ENCODE results near the gene TRAF2.

Gene TRAF2

GRCh38 chr9:136962163-136962562 is 75.8 kb downstream of the TRAF2 start:
- DNase-seq (ENCODE audit: low spot score) = no peak

GRCh38 chr9:136962701-136963248 is 76.5 kb downstream of the TRAF2 start:
- no peak for DNase-seq (ENCODE audit: low spot score)

GRCh38 chr9:136963341-136963740 is 77.0 kb downstream of the TRAF2 start:
- DNase-seq (ENCODE audit: low spot score) = no peak

- no peak for DNase-seq (ENCODE audit: low spot score)
These were observed 77.4 kb downstream of the TRAF2 start for GRCh38 chr9:136963751-136964150.

GRCh38 chr9:136964171-136964689 is 77.9 kb downstream of the TRAF2 start:
- DNase-seq (ENCODE audit: low spot score) = no peak

- no peak for DNase-seq (ENCODE audit: low spot score)
These were observed 78.6 kb downstream of the TRAF2 start for GRCh38 chr9:136964833-136965422.

DNA sequence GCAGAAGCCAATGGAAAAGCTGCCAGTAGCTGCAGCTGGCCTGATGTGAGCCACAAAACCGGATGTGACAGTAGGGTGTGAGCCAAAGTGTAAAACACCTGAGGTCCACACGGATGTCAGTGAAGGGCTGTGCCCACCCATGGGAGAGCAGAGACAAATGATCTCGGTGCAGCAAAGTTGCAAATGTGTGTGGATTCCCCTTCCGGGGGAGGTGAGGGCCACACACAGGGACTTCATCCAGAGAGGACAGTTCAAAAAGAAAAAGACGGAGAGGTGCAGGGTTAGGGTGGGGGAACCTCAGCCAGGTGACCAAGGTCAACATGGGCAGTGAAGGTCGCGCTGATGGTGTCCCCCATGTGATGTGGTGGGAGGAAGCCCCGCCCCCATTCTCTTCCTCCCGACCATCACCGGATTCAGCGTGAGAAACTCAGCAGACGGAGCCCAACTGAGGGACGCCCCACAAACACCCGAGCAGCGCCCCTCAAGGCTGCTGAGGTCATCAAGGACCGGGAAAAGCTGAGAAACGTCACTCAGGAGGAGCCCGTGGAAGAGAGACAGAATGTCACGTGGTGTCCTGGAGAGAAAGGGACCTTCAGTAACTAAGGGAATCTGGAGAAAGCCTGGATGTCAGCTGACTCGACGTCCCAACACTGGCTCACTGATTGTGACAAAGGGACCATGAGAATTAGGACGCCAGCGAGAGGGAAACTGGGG is 79.6 kb downstream of the TRAF2 start:
- no peak for DNase-seq (ENCODE audit: low spot score)

DNA sequence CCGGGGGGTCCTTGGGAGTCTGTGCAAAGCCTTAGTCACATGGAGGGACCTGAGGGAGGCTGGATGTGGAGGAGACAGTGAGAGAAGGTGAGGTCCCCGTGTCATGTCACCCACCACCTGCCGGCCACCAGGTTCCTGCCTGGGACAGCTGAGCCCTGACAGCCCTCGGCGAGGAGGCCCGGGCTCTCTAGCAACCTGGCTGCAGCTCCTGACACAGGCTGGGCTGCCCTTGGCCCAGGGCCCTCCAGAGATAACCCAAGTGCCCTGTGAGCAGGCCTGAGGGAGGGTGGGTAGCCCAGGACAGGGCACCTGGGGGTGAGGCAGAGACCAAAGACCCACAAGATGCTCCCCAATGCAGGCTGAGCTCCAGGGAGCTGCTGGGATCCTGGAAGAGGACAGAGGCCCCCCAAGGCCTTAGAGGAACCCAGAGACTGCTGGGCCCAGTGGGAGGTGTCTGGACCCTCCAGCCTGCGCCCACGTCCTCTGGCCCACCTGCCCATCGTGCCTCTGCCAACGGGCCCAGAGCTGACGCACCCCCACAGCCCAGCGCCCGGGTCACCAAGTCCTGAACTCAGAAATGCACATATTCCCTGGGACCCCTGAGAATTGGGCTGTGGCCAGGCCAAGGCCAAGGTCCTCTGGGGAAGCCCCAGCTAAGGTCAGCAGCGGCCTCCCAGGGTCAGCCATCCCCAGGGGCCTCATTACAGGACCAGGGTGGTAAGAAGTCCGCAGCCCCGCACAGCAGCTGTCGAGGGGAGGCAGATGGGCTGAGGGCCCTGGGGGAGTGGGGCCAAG is 82.2 kb downstream of the TRAF2 start:
- no peak for DNase-seq (ENCODE audit: low spot score)

- DNase-seq (ENCODE audit: low spot score) = no peak
These were observed 82.8 kb downstream of the TRAF2 start for GRCh38 chr9:136969150-136969549.

DNA sequence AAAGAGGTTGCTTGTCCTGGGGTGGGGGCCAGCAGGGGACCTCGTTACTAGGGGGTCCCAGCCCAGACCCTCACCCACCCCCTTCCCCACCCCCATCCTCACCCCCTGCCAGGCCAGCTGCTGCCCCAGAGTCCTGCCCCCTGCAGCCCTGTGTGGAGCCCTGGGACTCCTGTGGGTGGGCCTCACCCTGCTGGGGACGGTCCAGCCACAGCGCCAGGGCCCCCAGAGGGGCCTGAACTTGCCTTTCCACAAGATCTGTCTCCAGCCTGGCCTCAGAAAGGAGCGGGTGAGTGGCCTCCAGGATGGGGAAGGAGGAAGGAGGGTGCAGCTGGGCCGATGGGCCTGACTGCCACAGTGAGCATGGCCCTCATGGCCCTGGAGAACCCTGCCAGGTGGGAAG is 83.5 kb downstream of the TRAF2 start:
- no peak for DNase-seq (ENCODE audit: low spot score)

GRCh38 chr9:136970361-136970760 is 84.0 kb downstream of the TRAF2 start:
- DNase-seq (ENCODE audit: low spot score) = no peak

DNA sequence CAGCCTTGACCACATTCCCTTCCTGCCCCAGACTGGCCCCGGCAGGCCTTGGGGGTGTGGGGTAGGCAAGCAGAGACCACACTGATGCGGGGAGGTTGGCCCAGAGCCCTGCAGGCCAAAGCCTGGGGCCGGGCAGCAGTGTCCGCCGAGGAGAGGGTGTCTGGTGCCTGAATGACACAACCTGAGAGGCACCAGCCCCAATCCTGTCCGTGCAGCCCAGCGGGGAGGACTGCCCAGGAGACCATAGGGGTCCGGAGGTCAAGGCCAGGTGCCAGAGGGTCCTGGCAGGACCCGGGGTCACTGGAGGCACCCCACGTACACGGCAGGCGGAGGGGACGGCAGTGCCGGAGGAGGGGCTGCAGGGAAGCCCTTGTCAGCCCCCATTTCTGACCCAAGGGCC is 85.4 kb downstream of the TRAF2 start:
- no peak for DNase-seq (ENCODE audit: low spot score)

- no peak for DNase-seq (ENCODE audit: low spot score)
These were observed 86.0 kb downstream of the TRAF2 start for GRCh38 chr9:136972335-136972734.

DNA sequence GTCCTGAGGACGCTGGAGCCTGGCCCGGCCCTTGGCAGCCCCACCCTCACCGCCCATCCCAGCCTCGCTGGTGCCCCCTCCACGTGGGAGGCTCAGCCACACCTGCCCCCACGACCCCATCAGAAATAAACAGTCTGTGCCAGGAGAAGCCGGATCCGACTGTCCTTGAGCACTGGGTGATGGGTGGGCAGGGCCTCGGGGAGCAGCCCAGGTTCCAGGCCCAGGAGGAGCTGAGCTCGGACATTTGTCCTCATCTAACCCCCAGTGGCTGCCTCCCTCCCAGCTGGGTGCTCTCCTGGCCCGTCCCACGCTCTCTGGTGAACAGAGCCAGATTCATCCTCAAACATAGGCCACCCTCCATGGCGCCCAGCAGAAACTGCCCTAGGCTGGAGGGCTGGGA is 86.4 kb downstream of the TRAF2 start:
- no peak for DNase-seq (ENCODE audit: low spot score)

DNA sequence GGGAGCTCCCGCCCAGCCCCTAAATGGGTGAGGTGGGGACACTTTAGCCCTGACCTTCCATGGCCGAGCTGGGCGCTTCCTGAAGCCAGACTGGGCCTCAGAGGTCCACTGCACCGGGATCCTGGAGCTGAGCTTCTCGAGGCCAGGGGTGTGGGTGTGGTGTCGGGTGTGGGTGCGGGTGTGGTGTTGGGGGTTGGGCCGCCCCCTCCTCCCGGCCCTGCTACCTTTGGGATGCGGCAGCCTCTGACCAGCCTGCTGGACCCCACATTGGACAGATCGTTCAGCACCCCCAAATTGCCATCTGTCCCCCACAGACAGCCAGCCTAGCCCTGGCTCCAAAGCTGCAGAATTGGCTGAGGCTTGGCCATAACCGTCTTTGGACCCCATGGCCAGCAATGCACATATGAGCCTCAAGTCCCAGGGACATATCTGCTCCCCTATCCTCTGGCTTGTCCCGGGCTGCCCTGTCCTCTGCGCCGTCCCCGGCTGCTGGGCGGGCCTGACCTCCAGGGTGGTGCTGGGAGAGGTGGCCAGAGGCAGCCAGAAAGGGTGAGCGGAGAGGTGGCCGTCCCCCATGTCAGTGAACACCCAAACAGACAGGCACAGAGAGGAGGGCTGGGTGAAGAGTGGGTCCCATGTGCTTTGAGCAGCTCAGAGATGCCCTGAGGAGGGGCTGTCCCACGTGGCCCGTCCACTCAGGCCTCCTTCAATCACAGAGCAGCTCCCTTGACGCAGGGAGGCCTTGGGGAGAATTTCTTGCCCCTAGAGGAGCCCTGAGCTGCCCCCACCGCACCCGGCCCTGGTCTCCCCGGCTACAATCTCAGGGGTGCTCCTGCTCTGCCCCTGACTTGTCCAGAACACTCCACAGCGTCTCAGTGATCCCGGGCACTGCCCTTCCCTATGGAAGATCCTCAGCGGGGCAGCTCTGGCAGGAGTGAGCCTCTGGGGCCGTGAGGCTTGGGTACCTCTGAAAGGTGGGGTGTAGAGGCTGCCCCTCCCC is 87.6 kb downstream of the TRAF2 start:
- DNase-seq (ENCODE audit: low spot score) = no peak

DNA sequence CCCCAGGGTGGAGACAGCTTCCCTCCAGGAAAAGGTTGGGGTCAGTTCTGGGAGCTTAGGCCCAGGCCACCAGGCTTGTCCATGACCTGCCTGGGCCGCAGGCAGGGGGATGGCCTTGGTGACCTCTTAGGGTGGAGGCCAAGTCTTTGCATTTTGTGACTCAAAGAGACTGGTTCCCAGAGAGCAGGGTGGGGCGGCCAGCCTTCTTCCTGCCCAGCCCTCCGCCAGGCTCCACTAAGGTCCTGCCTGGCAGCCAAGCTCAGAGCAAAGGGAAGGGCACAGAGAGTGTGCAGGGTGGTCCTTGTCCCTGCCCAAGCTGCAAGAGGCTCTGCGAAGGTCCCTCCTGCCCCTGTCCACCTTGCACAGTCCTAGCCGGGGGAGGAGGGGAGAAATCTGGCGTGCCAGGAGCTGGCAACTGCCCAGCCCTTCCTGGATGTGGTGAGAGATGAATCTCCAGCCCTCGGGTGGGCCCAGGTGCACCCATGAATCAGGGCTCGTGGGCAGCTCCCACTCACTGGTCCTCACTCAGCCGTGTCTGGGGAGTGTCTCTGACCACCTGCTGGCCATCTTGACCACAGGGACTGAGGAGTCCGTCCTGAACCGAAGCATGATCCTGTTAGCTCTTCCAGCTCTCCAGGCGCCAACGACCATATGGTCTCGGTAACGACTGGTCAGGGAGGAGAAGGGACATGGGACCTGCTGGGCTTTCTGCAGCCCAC is 88.7 kb downstream of the TRAF2 start:
- peak; percentile 29 for DNase-seq (ENCODE audit: low spot score)

DNA sequence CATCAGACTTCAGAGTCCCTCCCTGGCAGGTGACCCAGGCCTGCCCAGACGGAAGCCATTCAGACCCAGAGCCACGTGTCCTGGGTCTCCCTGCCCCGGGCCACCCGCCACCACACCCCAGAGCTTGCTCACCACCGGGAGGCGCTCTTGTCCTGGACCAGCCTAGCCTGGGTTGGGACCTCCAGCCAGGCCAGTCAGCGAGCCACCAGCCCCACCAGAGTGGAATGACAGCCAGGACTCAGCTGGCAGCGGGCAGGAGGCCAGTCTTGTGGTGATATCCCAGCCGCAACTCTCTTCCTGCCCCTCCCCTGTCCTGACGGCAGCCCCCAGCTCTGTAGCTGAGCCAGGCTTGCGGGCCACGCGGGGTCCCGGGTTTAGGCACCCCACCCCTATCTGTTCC is 89.3 kb downstream of the TRAF2 start:
- DNase-seq (ENCODE audit: low spot score) = no peak

Data from kidney tubule cell (primary cell).